GM13977 (cell line): ENCODE results near the gene DUSP9.

Experiments used
- DNase-seq: peaks from one replicate; pipeline ENCODE4 v3.0.0; 2012; ENCODE audit warnings: low spot score
- in situ Hi-C: fragments of 300-500 bp; cut with MboI; formaldehyde crosslinking; loops from one replicate; pipeline ENCODE4 v1.12.0; 2022; ENCODE audit warnings: low sequenced_read_pairs, low pct_unique_long_range_greater_than_20kb, mixed read lengths, inconsistent platforms; ENCODE audit not compliant: unreplicated experiment
- TF ChIP-seq, protein P1 (sequence below): IDR thresholded peaks from 2 replicates; pipeline ENCODE4 v1.5.1; 2012; ENCODE audit warnings: mild to moderate bottlenecking, control low read depth; ENCODE audit not compliant: insufficient read depth; ENCODE audit errors: extremely low read depth, missing control alignments

The DUSP9 gene

DNA sequence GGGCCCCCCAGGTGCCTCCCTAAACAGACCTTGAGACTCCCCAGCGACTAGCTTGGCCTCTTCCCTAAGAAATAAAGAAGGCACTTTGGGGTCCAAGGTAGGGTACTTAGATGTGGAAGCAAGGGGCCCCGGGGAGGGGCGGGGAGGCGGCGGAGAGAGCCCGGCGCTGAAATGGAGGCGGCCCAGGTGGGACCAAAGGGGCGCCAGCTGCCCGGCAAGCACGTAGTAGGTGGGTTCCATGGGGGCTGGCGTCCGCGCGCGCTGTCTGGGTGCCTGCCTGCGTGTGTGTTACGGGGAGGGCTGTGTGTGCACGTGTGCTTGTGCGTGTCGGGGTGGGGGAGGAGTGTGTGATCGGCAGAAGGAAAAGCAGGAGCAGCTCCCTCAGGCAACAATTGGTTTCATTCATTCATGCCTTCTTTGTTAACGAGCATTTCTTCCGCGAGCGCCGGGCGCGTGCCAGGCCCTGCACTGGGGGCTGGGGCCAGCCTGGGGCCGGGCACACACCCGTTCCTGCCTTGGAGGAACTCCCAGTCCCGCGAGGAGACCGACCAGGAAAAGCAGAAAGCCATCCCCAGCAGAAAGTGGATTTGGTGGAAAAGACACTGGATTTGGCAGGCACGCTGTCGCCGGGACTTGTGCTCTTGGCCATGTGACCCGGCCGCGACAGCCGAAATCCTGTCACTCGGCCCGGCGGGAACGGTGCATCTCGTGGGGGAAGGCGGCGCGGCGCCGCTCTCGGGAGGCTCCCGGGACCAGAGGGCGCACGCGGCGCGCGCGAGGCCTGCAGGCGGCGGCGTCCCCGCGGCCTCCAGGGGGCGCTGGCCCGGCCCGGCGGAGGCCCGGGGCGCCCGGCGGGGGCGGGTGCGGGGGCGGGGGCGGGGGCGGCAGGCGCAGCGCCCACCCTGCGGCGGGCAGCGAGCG is 3.3 kb upstream of the DUSP9 start:
- TF ChIP-seq, protein P1, sequence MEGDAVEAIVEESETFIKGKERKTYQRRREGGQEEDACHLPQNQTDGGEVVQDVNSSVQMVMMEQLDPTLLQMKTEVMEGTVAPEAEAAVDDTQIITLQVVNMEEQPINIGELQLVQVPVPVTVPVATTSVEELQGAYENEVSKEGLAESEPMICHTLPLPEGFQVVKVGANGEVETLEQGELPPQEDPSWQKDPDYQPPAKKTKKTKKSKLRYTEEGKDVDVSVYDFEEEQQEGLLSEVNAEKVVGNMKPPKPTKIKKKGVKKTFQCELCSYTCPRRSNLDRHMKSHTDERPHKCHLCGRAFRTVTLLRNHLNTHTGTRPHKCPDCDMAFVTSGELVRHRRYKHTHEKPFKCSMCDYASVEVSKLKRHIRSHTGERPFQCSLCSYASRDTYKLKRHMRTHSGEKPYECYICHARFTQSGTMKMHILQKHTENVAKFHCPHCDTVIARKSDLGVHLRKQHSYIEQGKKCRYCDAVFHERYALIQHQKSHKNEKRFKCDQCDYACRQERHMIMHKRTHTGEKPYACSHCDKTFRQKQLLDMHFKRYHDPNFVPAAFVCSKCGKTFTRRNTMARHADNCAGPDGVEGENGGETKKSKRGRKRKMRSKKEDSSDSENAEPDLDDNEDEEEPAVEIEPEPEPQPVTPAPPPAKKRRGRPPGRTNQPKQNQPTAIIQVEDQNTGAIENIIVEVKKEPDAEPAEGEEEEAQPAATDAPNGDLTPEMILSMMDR = peak; percentile 35
- DNase-seq = no peak
- in situ Hi-C loops = no loop called here

DNA sequence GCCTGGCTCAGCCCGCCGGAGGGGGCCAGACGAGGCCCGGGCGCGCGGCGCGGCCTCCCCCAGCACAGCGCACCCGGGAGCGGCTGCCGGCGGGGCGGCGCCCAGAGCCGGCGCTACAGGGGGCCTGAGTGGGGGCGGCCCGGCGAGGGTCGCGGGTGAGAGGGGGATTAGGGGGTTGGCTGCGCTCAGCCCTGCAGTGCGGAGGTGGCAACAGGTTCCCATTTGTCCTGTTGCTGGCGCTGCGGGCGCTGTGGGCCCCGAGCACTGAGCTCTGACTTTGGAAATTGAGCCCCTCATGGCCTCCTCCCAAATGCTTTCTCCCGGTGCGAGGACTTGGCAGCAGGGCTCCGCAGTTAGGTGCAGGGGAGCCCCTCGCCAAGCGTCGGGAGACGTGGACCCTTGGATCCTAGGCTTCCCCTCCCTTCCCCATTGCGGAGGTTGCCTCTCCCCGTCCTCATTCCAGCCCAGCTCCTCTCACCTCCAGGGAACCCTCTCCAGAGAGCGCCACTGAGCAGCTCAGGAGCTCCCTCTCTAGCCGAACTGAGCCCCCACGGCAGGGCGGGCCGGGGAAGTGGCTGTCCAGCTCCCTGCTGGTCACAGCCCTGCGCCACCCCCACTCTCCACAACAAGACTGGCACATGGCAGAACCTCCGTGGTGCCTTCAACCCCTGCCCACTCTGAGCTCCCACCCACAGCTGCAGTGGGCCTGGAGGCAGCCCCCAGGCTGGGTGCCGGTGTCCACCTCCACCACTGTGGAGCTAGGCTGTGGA is 2.5 kb upstream of the DUSP9 start:
- in situ Hi-C loops = no loop called here
- no peak for DNase-seq
- TF ChIP-seq, protein P1 = no peak

DNA sequence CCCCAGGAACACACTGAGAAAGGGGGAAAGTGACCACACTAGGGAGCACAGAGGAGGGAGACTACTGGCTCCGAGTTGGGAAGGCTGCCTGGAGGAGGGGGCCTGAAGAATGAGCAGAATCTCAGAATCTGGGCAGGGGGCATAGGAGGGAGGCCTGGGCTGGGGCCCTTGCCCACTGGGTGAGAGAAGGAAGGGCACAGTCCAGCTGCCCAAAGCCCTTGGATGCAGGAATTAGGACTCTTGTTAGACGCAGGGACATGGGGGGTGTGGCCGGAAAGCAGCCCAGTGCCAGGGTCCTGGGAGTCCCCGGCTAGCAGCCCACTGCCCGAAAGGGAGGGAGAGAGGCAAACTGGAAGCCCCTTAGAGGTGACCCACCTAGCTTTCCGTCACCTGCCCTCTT is 1.9 kb upstream of the DUSP9 start:
- TF ChIP-seq, protein P1 = no peak
- no peak for DNase-seq
- in situ Hi-C loops = no loop called here

DNA sequence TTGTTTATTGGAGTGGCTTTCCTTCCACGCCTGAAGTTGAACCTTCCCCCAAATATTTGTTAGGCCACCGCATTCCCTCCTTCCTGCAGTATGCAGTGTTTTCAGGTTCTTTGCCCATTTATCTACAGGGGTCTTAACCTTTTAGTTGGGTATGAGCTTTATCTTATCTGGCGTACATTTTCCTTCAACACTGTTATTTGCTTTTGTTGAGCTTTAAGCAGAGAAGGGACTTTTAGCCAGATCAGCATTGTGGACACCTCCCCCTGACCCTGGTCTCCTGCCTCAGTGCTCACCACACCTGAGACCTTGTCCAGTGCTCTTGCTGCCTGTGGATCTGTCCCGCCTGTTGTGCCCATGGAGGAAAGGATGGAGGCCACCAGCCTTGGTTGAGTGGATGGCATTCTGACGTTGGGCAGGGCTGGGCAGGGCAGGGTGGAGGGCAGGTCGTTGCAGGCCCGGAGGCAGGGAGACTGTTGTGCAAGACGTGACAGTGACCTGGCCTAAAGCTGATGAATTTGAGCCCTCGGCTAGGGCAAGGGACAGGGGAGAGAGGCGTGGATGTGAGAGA is 998 bp upstream of the DUSP9 start:
- in situ Hi-C loops = no loop called here
- no peak for DNase-seq
- TF ChIP-seq, protein P1 = no peak

DNA sequence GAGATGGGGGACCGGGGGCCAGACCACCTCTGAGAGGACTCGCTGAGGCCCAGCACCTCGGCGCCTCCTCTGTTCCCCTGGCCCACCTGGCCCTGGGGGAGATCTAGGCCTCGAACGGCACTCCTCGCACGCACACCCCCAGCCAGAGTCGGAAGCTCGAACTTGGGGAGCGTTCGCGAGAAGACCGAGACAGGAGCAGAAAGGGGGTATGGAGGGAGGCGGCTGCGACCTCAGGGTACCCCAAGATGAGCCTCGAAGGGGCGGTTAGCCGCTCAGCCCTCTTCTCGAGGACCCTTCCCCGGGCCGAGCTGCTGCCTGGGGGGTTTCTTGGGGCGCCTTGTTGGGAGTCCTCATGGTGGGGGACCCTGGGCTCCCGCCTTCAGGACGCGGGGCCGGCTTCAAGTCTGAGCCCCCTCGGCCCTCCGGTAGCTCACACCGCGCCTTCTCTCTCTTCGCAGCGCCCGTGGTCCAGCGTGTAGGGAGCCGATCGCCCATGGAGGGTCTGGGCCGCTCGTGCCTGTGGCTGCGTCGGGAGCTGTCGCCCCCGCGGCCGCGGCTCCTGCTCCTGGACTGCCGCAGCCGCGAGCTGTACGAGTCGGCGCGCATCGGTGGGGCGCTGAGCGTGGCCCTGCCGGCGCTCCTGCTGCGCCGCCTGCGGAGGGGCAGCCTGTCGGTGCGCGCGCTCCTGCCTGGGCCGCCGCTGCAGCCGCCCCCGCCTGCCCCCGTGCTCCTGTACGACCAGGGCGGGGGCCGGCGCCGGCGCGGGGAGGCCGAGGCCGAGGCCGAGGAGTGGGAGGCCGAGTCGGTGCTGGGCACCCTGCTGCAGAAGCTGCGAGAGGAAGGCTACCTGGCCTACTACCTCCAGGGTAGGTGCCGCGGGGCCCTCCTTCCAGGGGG is 706 bp downstream of the DUSP9 start:
- TF ChIP-seq, protein P1 = no peak
- in situ Hi-C loops = no loop called here
- DNase-seq = no peak
